Measurements from ENCODE around the gene KDM4B.

The KDM4B gene

GRCh38 chr19:5200844-5201243, 231.9 kb downstream of the KDM4B start:
- H3K36me3 ChIP-seq (ENCODE audit: insufficient read depth, low read length), result no peaks in the 10 kb centered on the region
- H3K9ac ChIP-seq (ENCODE audit: low read depth, low read length), result no peak overlapping the region
- H3K4me1 ChIP-seq (ENCODE audit: insufficient read depth, low read length), result no peaks in the 10 kb centered on the region
- peaks cover 6% of the 10 kb centered on the region; the same call in 1 of the 2 replicates for H3K9me3 ChIP-seq (ENCODE audit: control insufficient read depth, insufficient read depth, low read length)

GRCh38 chr19:5202553-5202952, 233.6 kb downstream of the KDM4B start:
- Histone ChIP-seq H3K4me1 (ENCODE audit: insufficient read depth, low read length) (no peaks in the 10 kb centered on the region), H3K36me3 (ENCODE audit: insufficient read depth, low read length) (0 out of 2 replicates have a peak, but pooled peaks cover under 1% of the 10 kb centered on the region), H3K9me3 (ENCODE audit: control insufficient read depth, insufficient read depth, low read length) (peaks cover 6% of the 10 kb centered on the region; the same call in 1 of the 2 replicates), H3K9ac (ENCODE audit: low read depth, low read length) (no peak overlapping the region)

Data from ES-I3 (cell line).